H54 (cell line): ENCODE results near the gene RPL37.
A peak's percentile ranks its signal among the peaks of the same experiment; 100 is the strongest.
"Not testable (repeated sequence)": the region's sequence is repeated elsewhere in the genome, so short reads cannot be mapped to it uniquely, and the experiment has no call there.

Experiments
- DNase-seq: peaks from one replicate; pipeline ENCODE4 v3.0.0; 2011; ENCODE audit warnings: low spot score, mixed read lengths; ENCODE audit not compliant: insufficient read length
- FAIRE-seq: peaks from 3 replicates; lab custom pipeline; 2011; peaks lifted over from hg19 to GRCh38; lab: Jason Lieb, UNC
- POLR2A ChIP-seq: IDR thresholded peaks from 2 replicates; pipeline ENCODE4 v1.6.1; 2011; ENCODE audit warnings: low read depth, mild to moderate bottlenecking, low read length

The RPL37 gene

GRCh38 chr5:40834849-40835787 lies at the start of gene RPL37:
TSS of gene RPL37 (minus strand) at chr5:40835222. CDS start at chr5:40835185, 37 bp downstream.
- FAIRE-seq (peak; percentile 81), DNase-seq (peak; percentile 96)
- TF ChIP-seq POLR2A, result peak; percentile 91

- DNase-seq, FAIRE-seq: not testable (repeated sequence)
Observed at GRCh38 chr5:40883051-40883450, 48.0 kb upstream of the RPL37 start.

- no peak for FAIRE-seq
Observed at GRCh38 chr5:40882291-40882690, 47.3 kb upstream of the RPL37 start.

GRCh38 chr5:40879163-40879942 lies 44.3 kb upstream of the RPL37 start:
- FAIRE-seq, result peak; percentile 11
- peak; percentile 17 for DNase-seq
- TF ChIP-seq POLR2A, result no peak

More at GRCh38 chr5:40882291-40882690, 47.3 kb upstream of the RPL37 start:
- TF ChIP-seq POLR2A, result no peak
- no peak for DNase-seq

GRCh38 chr5:40877371-40877988 lies 42.5 kb upstream of the RPL37 start:
- no peak for FAIRE-seq
- no peak for TF ChIP-seq POLR2A
- DNase-seq, result no peak

- DNase-seq (no peak), FAIRE-seq (no peak)
- no peak for TF ChIP-seq POLR2A
Observed at GRCh38 chr5:40875958-40876357, 40.9 kb upstream of the RPL37 start.

- DNase-seq, result no peak
Observed at GRCh38 chr5:40873286-40873880, 38.4 kb upstream of the RPL37 start.

GRCh38 chr5:40872253-40872652 lies 37.2 kb upstream of the RPL37 start:
- FAIRE-seq, DNase-seq: not testable (repeated sequence)

More at GRCh38 chr5:40873286-40873880, 38.4 kb upstream of the RPL37 start:
- no peak for TF ChIP-seq POLR2A
- FAIRE-seq, result no peak

- no peak for TF ChIP-seq POLR2A
- no peak for FAIRE-seq
- DNase-seq, result no peak
Observed at GRCh38 chr5:40871177-40871576, 36.2 kb upstream of the RPL37 start.

- DNase-seq, result no peak
- no peak for FAIRE-seq
- no peak for TF ChIP-seq POLR2A
Observed at GRCh38 chr5:40869384-40869783, 34.4 kb upstream of the RPL37 start.

GRCh38 chr5:40866844-40867243 lies 31.8 kb upstream of the RPL37 start:
- no peak for DNase-seq
- no peak for TF ChIP-seq POLR2A
- no peak for FAIRE-seq

GRCh38 chr5:40865004-40865403 lies 30.0 kb upstream of the RPL37 start:
- FAIRE-seq, DNase-seq: not testable (repeated sequence)

- DNase-seq (no peak), FAIRE-seq (no peak)
- TF ChIP-seq POLR2A, result no peak
Observed at GRCh38 chr5:40860711-40861110, 25.7 kb upstream of the RPL37 start.

GRCh38 chr5:40853632-40854192 lies 18.7 kb upstream of the RPL37 start:
- no peak for TF ChIP-seq POLR2A
- DNase-seq, result no peak
- FAIRE-seq, result no peak
